Thymus (tissue), 11 donors: Measurements from ENCODE around the gene CRB2. TPM values are rescaled to one million over a fixed set of nuclear protein-coding genes. Genes with fewer than 3 reads are reported as not detected.

Source experiments
- DNase-seq, 9 donors: peaks; one replicate each; pipeline ENCODE4 v3.0.0-alpha.2; 2013; ENCODE audit warnings: low spot score in 9 of 9, low read depth in 6 of 9, missing footprints in 1 of 9
- H3K27ac ChIP-seq, 2 donors: one replicate each; pipeline ENCODE4 v1.5.1; 2013; ENCODE audit warnings: control low read depth in 1 of 2, low read depth in 1 of 2, low read length in 1 of 2, mild to moderate bottlenecking in 1 of 2, moderate library complexity in 1 of 2
- H3K27me3 ChIP-seq, 2 donors: one replicate each; pipeline ENCODE4 v1.5.1; 2013; ENCODE audit warnings: low read length in 1 of 2; ENCODE audit not compliant: control insufficient read depth in 2 of 2, insufficient read depth in 1 of 2
- H3K36me3 ChIP-seq, 2 donors: one replicate each; pipeline ENCODE4 v1.5.1; 2013; ENCODE audit warnings: low read length in 1 of 2, mild to moderate bottlenecking in 1 of 2, moderate library complexity in 1 of 2; ENCODE audit not compliant: control insufficient read depth in 2 of 2, insufficient read depth in 2 of 2
- H3K4me1 ChIP-seq, 2 donors: one replicate each; pipeline ENCODE4 v1.5.1; 2013; ENCODE audit warnings: low read length in 2 of 2; ENCODE audit not compliant: control insufficient read depth in 2 of 2, insufficient read depth in 2 of 2
- H3K4me3 ChIP-seq, 2 donors: one replicate each; pipeline ENCODE4 v1.5.1; 2013; ENCODE audit warnings: low read length in 2 of 2, control low read depth in 1 of 2, mild to moderate bottlenecking in 1 of 2
- H3K9me3 ChIP-seq, 2 donors: one replicate each; pipeline ENCODE4 v1.5.1; 2013; ENCODE audit warnings: low read length in 1 of 2, mild to moderate bottlenecking in 1 of 2; ENCODE audit not compliant: control insufficient read depth in 2 of 2, insufficient read depth in 1 of 2
- WGBS: extraction: QIAGEN DNeasy Blood & Tissue Kit; methylation state at CpG from one replicate; pipeline ENCODE4 v1.1.7; 2013; 5-methylcytosine and 5-hydroxymethylcytosine counted together
- polyA plus RNA-seq: library from polyadenylated mRNA; stranded (reverse); fragments of 200-250 nt; gene quantifications from one replicate; pipeline ENCODE4 v1.2.3, GENCODE V29; 2013
- total RNA-seq: library from RNA; stranded (reverse); fragments of 120-200 nt; gene quantifications from one replicate; pipeline ENCODE4 v1.2.4, GENCODE V29; 2013
- donor health status: healthy.

CRB2 gene
- total and polyA plus RNA-seq, 2 donors, result 0.21 to 0.61 TPM

DNA sequence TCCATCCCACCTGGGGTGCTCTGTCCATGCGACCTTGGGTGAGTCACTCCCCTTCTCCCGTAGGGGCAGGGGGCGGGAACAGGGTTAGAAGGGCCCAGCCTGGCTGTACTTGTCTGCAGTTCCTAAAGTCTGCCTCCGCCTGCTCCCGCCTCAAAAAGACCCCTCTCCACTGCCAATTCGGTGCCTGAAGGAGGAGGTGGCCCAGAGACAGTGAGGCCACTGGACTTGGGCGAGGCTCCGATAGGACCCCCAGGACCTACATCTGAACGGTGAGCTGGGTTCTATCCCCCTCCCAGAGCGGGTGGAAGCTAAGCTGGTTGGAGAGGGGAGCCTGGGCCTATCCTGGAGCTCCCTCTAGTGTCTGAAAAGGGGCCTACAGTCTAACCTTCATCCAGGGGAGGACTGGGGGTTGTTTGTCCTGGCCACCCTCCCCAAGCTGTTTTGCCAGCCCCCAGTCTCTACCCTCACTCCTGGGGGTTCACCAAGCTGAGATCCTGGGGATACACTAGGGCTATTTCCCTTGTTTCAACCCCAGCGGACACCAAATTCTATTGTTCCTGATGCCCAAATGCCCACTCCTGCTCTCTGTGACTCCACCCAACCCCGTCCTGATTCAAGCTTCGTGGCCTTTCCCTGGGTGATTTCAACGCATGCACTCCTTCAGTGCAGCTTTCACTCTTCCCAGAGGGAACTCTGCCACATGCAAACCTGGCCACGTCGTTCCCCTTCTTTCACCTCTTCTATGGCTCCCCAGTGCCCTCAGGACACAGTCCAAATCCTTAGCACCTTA lies 6.1 kb upstream of the CRB2 start:
- H3K27ac ChIP-seq, result no peak overlapping the region
- H3K4me3 ChIP-seq, result no peak overlapping the region
- no peaks in the 10 kb centered on the region for H3K36me3 ChIP-seq
- 39% methylated on average over 16 of the region's 16 CpGs for WGBS
- no peaks in the 10 kb centered on the region for H3K9me3 ChIP-seq
- peaks cover 0 to 17% of the 10 kb centered on the region in 2 donors for H3K27me3 ChIP-seq
- peaks cover 0 to 10% of the 10 kb centered on the region in 2 donors for H3K4me1 ChIP-seq
- peak in 8 of 9 donors; percentile 54 to 85 (median 71) for DNase-seq

GRCh38 chr9:123350590-123351310 lies 5.2 kb upstream of the CRB2 start:
- no peak overlapping the region for H3K27ac ChIP-seq
- peaks cover 0 to 13% of the 10 kb centered on the region in 2 donors for H3K4me1 ChIP-seq
- H3K9me3 ChIP-seq, result no peaks in the 10 kb centered on the region
- peaks cover 0 to 17% of the 10 kb centered on the region in 2 donors for H3K27me3 ChIP-seq
- no peak for DNase-seq
- H3K36me3 ChIP-seq, result no peaks in the 10 kb centered on the region
- 88% methylated on average over 8 of the region's 8 CpGs for WGBS
- no peak overlapping the region for H3K4me3 ChIP-seq

DNA sequence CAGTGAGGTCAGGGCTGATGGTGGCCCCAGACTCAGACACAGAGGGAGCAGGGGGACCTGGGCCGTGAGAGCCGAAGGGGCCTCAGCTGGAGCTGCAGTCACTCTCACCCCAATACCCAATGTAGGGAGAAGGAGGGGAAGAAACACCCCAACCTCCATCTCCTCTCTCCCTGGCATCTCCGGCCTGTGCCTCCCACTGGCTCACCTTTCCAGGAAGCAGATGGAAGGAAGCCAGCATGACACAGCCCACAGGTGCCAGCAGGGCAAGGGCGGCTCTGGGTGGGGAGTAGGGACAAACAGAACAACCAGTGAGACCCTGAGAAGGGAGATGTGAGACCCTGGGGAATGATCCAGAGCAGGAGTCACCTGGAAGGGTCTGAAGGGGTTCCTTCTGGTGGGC lies 3.0 kb upstream of the CRB2 start:
- peaks cover 0 to 17% of the 10 kb centered on the region in 2 donors for H3K4me1 ChIP-seq
- no peaks in the 10 kb centered on the region for H3K36me3 ChIP-seq
- no peak overlapping the region for H3K27ac ChIP-seq
- no peaks in the 10 kb centered on the region for H3K9me3 ChIP-seq
- 77% methylated on average over 4 of the region's 4 CpGs for WGBS
- DNase-seq, result no peak
- H3K27me3 ChIP-seq, result peaks cover 0 to 17% of the 10 kb centered on the region in 2 donors
- no peak overlapping the region for H3K4me3 ChIP-seq

- 29% methylated on average over 20 of the region's 20 CpGs for WGBS
- Histone ChIP-seq H3K4me3 (no peak overlapping the region), H3K36me3 (no peaks in the 10 kb centered on the region), H3K27ac (no peak overlapping the region), H3K9me3 (no peaks in the 10 kb centered on the region), H3K27me3 (peaks cover 0 to 17% of the 10 kb centered on the region in 2 donors), H3K4me1 (peaks cover 3 to 27% of the 10 kb centered on the region in 2 donors)
- peak in 5 of 9 donors; percentile 35 to 63 (median 54) for DNase-seq
Observed at GRCh38 chr9:123353984-123354591, 1.9 kb upstream of the CRB2 start.

GRCh38 chr9:123354806-123355508 lies 1.0 kb upstream of the CRB2 start:
- no peak for DNase-seq
- Histone ChIP-seq H3K27me3 (peaks cover 0 to 17% of the 10 kb centered on the region in 2 donors), H3K27ac (no peak overlapping the region), H3K36me3 (no peaks in the 10 kb centered on the region), H3K4me3 (no peak overlapping the region), H3K4me1 (peaks cover 4 to 31% of the 10 kb centered on the region in 2 donors), H3K9me3 (no peaks in the 10 kb centered on the region)
- 71% methylated on average over 9 of the region's 9 CpGs for WGBS

- Histone ChIP-seq H3K27me3 (peaks cover 0 to 28% of the 10 kb centered on the region in 2 donors), H3K36me3 (no peaks in the 10 kb centered on the region), H3K4me1 (peaks cover 8 to 47% of the 10 kb centered on the region in 2 donors), H3K4me3 (no peak overlapping the region), H3K27ac (no peak overlapping the region), H3K9me3 (no peaks in the 10 kb centered on the region)
- no peak for DNase-seq
- 94% methylated on average over 19 of the region's 19 CpGs for WGBS
Observed at GRCh38 chr9:123356851-123357742, 1.1 kb downstream of the CRB2 start.

- DNase-seq, result no peak
- H3K27me3 ChIP-seq, result peaks cover 0 to 31% of the 10 kb centered on the region in 2 donors
Observed at GRCh38 chr9:123357743-123358059, 1.7 kb downstream of the CRB2 start.

DNA sequence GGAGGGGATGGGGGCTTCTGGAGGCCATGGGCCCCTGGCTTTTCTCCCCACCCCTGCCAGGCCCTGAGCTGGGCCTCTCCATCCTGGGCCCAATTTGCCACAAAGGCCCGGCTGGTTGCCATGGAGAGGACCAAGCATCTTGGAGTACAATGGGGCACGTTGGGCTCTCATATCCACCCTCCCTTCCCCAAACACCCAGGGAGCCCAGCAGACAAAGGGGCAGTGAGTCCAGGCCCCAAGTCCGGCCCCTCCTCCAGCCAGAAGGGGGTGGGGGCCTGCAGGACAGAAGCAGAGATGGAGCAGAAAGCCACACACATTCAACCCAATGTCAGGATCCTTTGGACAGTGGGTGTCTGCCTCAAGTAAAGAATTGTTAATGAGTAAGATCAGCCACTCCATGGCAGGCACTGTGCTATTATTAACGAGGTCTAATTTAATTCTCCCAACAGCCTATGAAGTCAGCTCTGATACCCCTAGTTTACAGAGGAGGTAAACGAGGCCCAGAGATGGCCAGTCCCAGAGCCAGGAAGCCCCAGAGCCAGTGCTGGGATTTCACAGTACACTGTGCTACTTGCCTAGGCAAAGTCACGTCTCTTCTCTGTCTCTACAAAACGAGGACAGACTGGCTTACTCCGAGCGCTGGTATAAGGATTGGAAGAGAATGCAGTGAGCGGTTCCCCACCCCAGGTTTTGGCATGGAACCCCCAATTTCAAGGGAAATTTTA lies 2.3 kb downstream of the CRB2 start:
- 95% methylated on average over 10 of the region's 10 CpGs for whole genome bisulfite sequencing
- Histone ChIP-seq H3K4me1 (peaks cover 8 to 47% of the 10 kb centered on the region in 2 donors), H3K27me3 (peaks cover 0 to 31% of the 10 kb centered on the region in 2 donors), H3K36me3 (no peaks in the 10 kb centered on the region), H3K4me3 (no peak overlapping the region), H3K9me3 (no peaks in the 10 kb centered on the region), H3K27ac (no peak overlapping the region)
- DNase-seq, result no peak

More at GRCh38 chr9:123357743-123358059, 1.7 kb downstream of the CRB2 start:
- no peaks in the 10 kb centered on the region for H3K36me3 ChIP-seq
- peaks cover 8 to 47% of the 10 kb centered on the region in 2 donors for H3K4me1 ChIP-seq
- no peak overlapping the region for H3K4me3 ChIP-seq
- H3K27ac ChIP-seq, result no peak overlapping the region
- WGBS, result 98% methylated on average over 2 of the region's 2 CpGs
- no peaks in the 10 kb centered on the region for H3K9me3 ChIP-seq
